ENCODE measurements around the gene TMEM114. TPM values are rescaled to one million over a fixed set of nuclear protein-coding genes. Genes with fewer than 3 reads are reported as not detected.

The TMEM114 gene
- total RNA-seq, 1 experiment from 2014 or later: not detected

- CTCF ChIA-PET: interaction anchor here (0.6 kb wide), 1 partner anchor 1879 kb away, joined by 3 read pairs; no protein-coding TSS in a partner anchor
- H3K36me3 ChIP-seq (ENCODE audit: control insufficient read depth, insufficient read depth, low read length): no peaks in the 10 kb centered on the region
- no peaks in the 10 kb centered on the region for H3K9me3 ChIP-seq
- Mint-ChIP-seq H3K4me1 (ENCODE audit: low read depth, unreplicated experiment) (no peaks in the 10 kb centered on the region), H3K4me3 (ENCODE audit: unreplicated experiment) (no peak overlapping the region), H3K27ac (ENCODE audit: unreplicated experiment) (no peak overlapping the region), H3K36me3 (ENCODE audit: insufficient read depth, unreplicated experiment) (no peaks in the 10 kb centered on the region), H3K27me3 (ENCODE audit: insufficient read depth, unreplicated experiment) (no peaks in the 10 kb centered on the region), H3K9me3 (ENCODE audit: unreplicated experiment) (no peaks in the 10 kb centered on the region)
- POLR2A ChIA-PET: no interaction called here
- intact Hi-C loops (cut with micrococcal nuclease; ENCODE audit: unreplicated experiment): no loop called here
- no peaks in the 10 kb centered on the region for H3K4me1 ChIP-seq
- H3K27me3 ChIP-seq (replicated peaks; ENCODE audit: control insufficient read depth, insufficient read depth, low read length): no peaks in the 10 kb centered on the region
- H3K4me3 ChIP-seq (ENCODE audit: low read depth, low read length): no peak overlapping the region
- TF ChIP-seq, protein P1, sequence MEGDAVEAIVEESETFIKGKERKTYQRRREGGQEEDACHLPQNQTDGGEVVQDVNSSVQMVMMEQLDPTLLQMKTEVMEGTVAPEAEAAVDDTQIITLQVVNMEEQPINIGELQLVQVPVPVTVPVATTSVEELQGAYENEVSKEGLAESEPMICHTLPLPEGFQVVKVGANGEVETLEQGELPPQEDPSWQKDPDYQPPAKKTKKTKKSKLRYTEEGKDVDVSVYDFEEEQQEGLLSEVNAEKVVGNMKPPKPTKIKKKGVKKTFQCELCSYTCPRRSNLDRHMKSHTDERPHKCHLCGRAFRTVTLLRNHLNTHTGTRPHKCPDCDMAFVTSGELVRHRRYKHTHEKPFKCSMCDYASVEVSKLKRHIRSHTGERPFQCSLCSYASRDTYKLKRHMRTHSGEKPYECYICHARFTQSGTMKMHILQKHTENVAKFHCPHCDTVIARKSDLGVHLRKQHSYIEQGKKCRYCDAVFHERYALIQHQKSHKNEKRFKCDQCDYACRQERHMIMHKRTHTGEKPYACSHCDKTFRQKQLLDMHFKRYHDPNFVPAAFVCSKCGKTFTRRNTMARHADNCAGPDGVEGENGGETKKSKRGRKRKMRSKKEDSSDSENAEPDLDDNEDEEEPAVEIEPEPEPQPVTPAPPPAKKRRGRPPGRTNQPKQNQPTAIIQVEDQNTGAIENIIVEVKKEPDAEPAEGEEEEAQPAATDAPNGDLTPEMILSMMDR (IDR thresholded peaks at IDR 0.05; ENCODE audit: insufficient read depth in 1 of 2, low read depth in 1 of 2, low read length in 1 of 2, severe bottlenecking in 1 of 2, unreplicated experiment in 1 of 2): no peak
- BruUV-seq (replicated peaks): no TSS peak
- no peak for DNase-seq
Observed at GRCh38 chr16:8561496-8561895, 28.8 kb downstream of the TMEM114 start.

- no peaks in the 10 kb centered on the region for H3K4me1 ChIP-seq
- no peaks in the 10 kb centered on the region for H3K9me3 Mint-ChIP-seq (ENCODE audit: unreplicated experiment)
- H3K4me3 ChIP-seq (ENCODE audit: low read depth, low read length): no peak overlapping the region
- no peak for DNase-seq
- H3K27ac Mint-ChIP-seq (ENCODE audit: unreplicated experiment): no peak overlapping the region
- peaks cover 7% of the 10 kb centered on the region for H3K27me3 Mint-ChIP-seq (ENCODE audit: insufficient read depth, unreplicated experiment)
- no TSS peak for BruUV-seq (replicated peaks)
- ChIA-PET POLR2A (no interaction called here), CTCF (no interaction called here)
- no peak overlapping the region for H3K4me3 Mint-ChIP-seq (ENCODE audit: unreplicated experiment)
- no peaks in the 10 kb centered on the region for H3K9me3 ChIP-seq
- H3K4me1 Mint-ChIP-seq (ENCODE audit: low read depth, unreplicated experiment): no peaks in the 10 kb centered on the region
- TF ChIP-seq, protein P1 (IDR thresholded peaks at IDR 0.05; ENCODE audit: insufficient read depth in 1 of 2, low read depth in 1 of 2, low read length in 1 of 2, severe bottlenecking in 1 of 2, unreplicated experiment in 1 of 2): no peak
- no peaks in the 10 kb centered on the region for H3K36me3 Mint-ChIP-seq (ENCODE audit: insufficient read depth, unreplicated experiment)
- intact Hi-C loops (cut with micrococcal nuclease; ENCODE audit: unreplicated experiment): no loop called here
- no peaks in the 10 kb centered on the region; the same call in 1 of the 2 replicates for H3K27me3 ChIP-seq (replicated peaks; ENCODE audit: control insufficient read depth, insufficient read depth, low read length)
- H3K36me3 ChIP-seq (ENCODE audit: control insufficient read depth, insufficient read depth, low read length): no peaks in the 10 kb centered on the region
Observed at GRCh38 chr16:8555400-8555799, 34.9 kb downstream of the TMEM114 start.

- H3K27me3 Mint-ChIP-seq (ENCODE audit: insufficient read depth, unreplicated experiment): peaks cover 7% of the 10 kb centered on the region
- TF ChIP-seq, protein P1 (IDR thresholded peaks at IDR 0.05; ENCODE audit: insufficient read depth in 1 of 2, low read depth in 1 of 2, low read length in 1 of 2, severe bottlenecking in 1 of 2, unreplicated experiment in 1 of 2): no peak
- H3K36me3 ChIP-seq (ENCODE audit: control insufficient read depth, insufficient read depth, low read length): no peaks in the 10 kb centered on the region
- intact Hi-C loops (cut with micrococcal nuclease; ENCODE audit: unreplicated experiment): no loop called here
- H3K4me1 Mint-ChIP-seq (ENCODE audit: low read depth, unreplicated experiment): no peaks in the 10 kb centered on the region
- H3K27ac Mint-ChIP-seq (ENCODE audit: unreplicated experiment): no peak overlapping the region
- no peaks in the 10 kb centered on the region for H3K36me3 Mint-ChIP-seq (ENCODE audit: insufficient read depth, unreplicated experiment)
- CTCF ChIA-PET: no interaction called here
- no TSS peak for BruUV-seq (replicated peaks)
- no peak for DNase-seq
- POLR2A ChIA-PET: no interaction called here
- H3K4me3 Mint-ChIP-seq (ENCODE audit: unreplicated experiment): no peak overlapping the region
- no peak overlapping the region for H3K4me3 ChIP-seq (ENCODE audit: low read depth, low read length)
- no peaks in the 10 kb centered on the region; the same call in 1 of the 2 replicates for H3K27me3 ChIP-seq (replicated peaks; ENCODE audit: control insufficient read depth, insufficient read depth, low read length)
- H3K9me3 Mint-ChIP-seq (ENCODE audit: unreplicated experiment): no peaks in the 10 kb centered on the region
- H3K4me1 ChIP-seq: no peaks in the 10 kb centered on the region
- H3K9me3 ChIP-seq: no peaks in the 10 kb centered on the region
Observed at GRCh38 chr16:8554881-8555280, 35.4 kb downstream of the TMEM114 start.

Measured in Caco-2 (cell line).